Upper lobe of left lung (tissue), 6 donors: Measurements from ENCODE around the gene PNN. TPM values are rescaled to one million over a fixed set of nuclear protein-coding genes. Genes with fewer than 3 reads are reported as not detected.
"Not testable (repeated sequence)": the region's sequence is repeated elsewhere in the genome, so short reads cannot be mapped to it uniquely, and the experiment has no call there.

Experiments used
- ATAC-seq, 2 donors: fragments of 200-7000 bp; cut with Tn5 transposase; one replicate each; pipeline ENCODE4 v1.9.1; 2022; ENCODE audit warnings: mild to moderate bottlenecking in 2 of 2, moderate library complexity in 2 of 2; ENCODE audit not compliant: low FRiP score in 2 of 2
- DNase-seq, 2 donors: peaks; one replicate each; pipeline ENCODE4 v3.0.0-alpha.2; 2019 to 2020
- H3K27ac ChIP-seq, 4 donors: fragments of 200-600 bp; sonication (generic); one replicate each; pipeline ENCODE4 v1.5.1; 2016 to 2019
- H3K27me3 ChIP-seq, 4 donors: fragments of 200-600 bp; sonication (generic); one replicate each; pipeline ENCODE4 v1.5.1; 2017 to 2019
- H3K36me3 ChIP-seq, 4 donors: fragments of 200-600 bp; sonication (generic); one replicate each; pipeline ENCODE4 v1.5.1; 2016 to 2019
- H3K4me1 ChIP-seq, 4 donors: fragments of 200-600 bp; sonication (generic); one replicate each; pipeline ENCODE4 v1.5.1; 2018 to 2019
- H3K4me3 ChIP-seq, 4 donors: fragments of 200-600 bp; sonication (generic); one replicate each; pipeline ENCODE4 v1.5.1; 2017 to 2019; ENCODE audit warnings: mild to moderate bottlenecking in 2 of 4, moderate library complexity in 1 of 4
- H3K9me3 ChIP-seq, 4 donors: fragments of 200-600 bp; sonication (generic); one replicate each; pipeline ENCODE4 v1.5.1; 2018 to 2019
- CTCF ChIP-seq, 6 experiments: fragments of 450-650 bp in 4 of 6; fragments of 200-600 bp in 2 of 6; sonication (generic) in 2 of 6; IDR thresholded peaks; one replicate each; pipeline ENCODE4 v1.5.1; 2016 to 2019; ENCODE audit warnings: antibody characterized with exemption in 6 of 6
- EP300 ChIP-seq, 4 donors: sonication (generic); formaldehyde crosslinking; IDR thresholded peaks; one replicate each; pipeline ENCODE4 v1.5.1; 2017; ENCODE audit warnings: antibody characterized with exemption in 4 of 4, control low read depth in 2 of 4
- POLR2A ChIP-seq, 4 donors: fragments of 450-650 bp; IDR thresholded peaks; one replicate each; pipeline ENCODE4 v1.5.1; 2016 to 2017; ENCODE audit warnings: antibody characterized with exemption in 4 of 4, mild to moderate bottlenecking in 2 of 4
- POLR2AphosphoS5 ChIP-seq, 2 donors: sonication (generic); formaldehyde crosslinking; IDR thresholded peaks; one replicate each; pipeline ENCODE4 v1.5.1; 2017; ENCODE audit warnings: antibody characterized with exemption in 2 of 2
- WGBS, 2 donors: methylation state at CpG; one replicate each; pipeline ENCODE4 v1.1.5; 2017 to 2018; 5-methylcytosine and 5-hydroxymethylcytosine counted together
- total RNA-seq, 6 donors: library from RNA; depleted of rRNA in 4 of 6; stranded (reverse); fragments of >200 nt in 4 of 6; gene quantifications; one replicate each; pipeline versions ENCODE4 v1.1.0 to v1.2.1, GENCODE V29; 2016 to 2021
- donor health status: DM: no; HTN: no; CAD: no; lungs with moderate emphysema.
- donor health status: DM: no; HTN: yes; CAD: no; lungs with severe emphysema.

Gene PNN
- total RNA-seq, 6 donors from 2014 or later, result 24.9 to 177 (median 46.7) TPM

GRCh38 chr14:39218171-39218769 lies 43.2 kb downstream of the PNN start:
- Histone ChIP-seq H3K27me3 (no peaks in the 10 kb centered on the region), H3K9me3 (no peaks in the 10 kb centered on the region), H3K4me1 (no peaks in the 10 kb centered on the region), H3K4me3 (no peak overlapping the region), H3K27ac (no peak overlapping the region), H3K36me3 (no peaks in the 10 kb centered on the region)
- ATAC-seq, result no peak
- TF ChIP-seq EP300 (IDR thresholded peaks at IDR 0.05), result no peak
- no peak for DNase-seq
- 55 to 56% methylated on average over 5 of the region's 5 CpGs for WGBS, 2 donors

GRCh38 chr14:39219075-39219499 lies 44.0 kb downstream of the PNN start:
- H3K9me3 ChIP-seq, result no peaks in the 10 kb centered on the region
- H3K4me1 ChIP-seq, result no peaks in the 10 kb centered on the region
- no peaks in the 10 kb centered on the region for H3K36me3 ChIP-seq
- no peak for DNase-seq
- no peaks in the 10 kb centered on the region for H3K27me3 ChIP-seq
- H3K27ac ChIP-seq, result no peak overlapping the region
- WGBS, 2 donors, result 39 to 58% methylated on average over 3 of the region's 3 CpGs
- ATAC-seq, result no peak
- TF ChIP-seq POLR2A (IDR thresholded peaks at IDR 0.05) (no peak), POLR2AphosphoS5 (IDR thresholded peaks at IDR 0.05) (no peak), EP300 (IDR thresholded peaks at IDR 0.05) (no peak)
- H3K4me3 ChIP-seq, result no peak overlapping the region

- DNase-seq, H3K27ac ChIP-seq, H3K9me3 ChIP-seq, H3K4me1 ChIP-seq, H3K36me3 ChIP-seq, H3K4me3 ChIP-seq, H3K27me3 ChIP-seq, ATAC-seq: not testable (repeated sequence)
- WGBS, 2 donors, result 100% methylated on average over 1 of the region's 1 CpG
These were observed 45.4 kb downstream of the PNN start for GRCh38 chr14:39220473-39220872.

GRCh38 chr14:39228044-39228443 lies 53.0 kb downstream of the PNN start:
- Histone ChIP-seq H3K4me1 (peaks cover 0 to 5% (median 2%) of the 10 kb centered on the region in 4 donors), H3K4me3 (no peak overlapping the region), H3K36me3 (no peaks in the 10 kb centered on the region), H3K27me3 (no peaks in the 10 kb centered on the region), H3K9me3 (no peaks in the 10 kb centered on the region), H3K27ac (no peak overlapping the region)
- no peak for DNase-seq
- 86 to 92% methylated on average over 3 of the region's 3 CpGs for WGBS, 2 donors
- TF ChIP-seq POLR2A (IDR thresholded peaks at IDR 0.05) (no peak), EP300 (IDR thresholded peaks at IDR 0.05) (no peak), POLR2AphosphoS5 (IDR thresholded peaks at IDR 0.05) (no peak), CTCF (IDR thresholded peaks at IDR 0.05) (no peak)
- no peak for ATAC-seq

GRCh38 chr14:39228509-39229221 lies 53.6 kb downstream of the PNN start:
- H3K36me3 ChIP-seq, result no peaks in the 10 kb centered on the region
- H3K27ac ChIP-seq, result no peak overlapping the region
- DNase-seq (no peak), ATAC-seq (no peak)
- WGBS, 2 donors, result 74 to 78% methylated on average over 11 of the region's 11 CpGs
- no peak for TF ChIP-seq POLR2AphosphoS5 (IDR thresholded peaks at IDR 0.05)
- no peak for TF ChIP-seq POLR2A (IDR thresholded peaks at IDR 0.05)
- no peak for TF ChIP-seq EP300 (IDR thresholded peaks at IDR 0.05)
- no peak for TF ChIP-seq CTCF (IDR thresholded peaks at IDR 0.05)
- H3K4me1 ChIP-seq, result peaks cover 0 to 7% (median 6%) of the 10 kb centered on the region in 4 donors
- no peaks in the 10 kb centered on the region for H3K9me3 ChIP-seq
- H3K27me3 ChIP-seq, result no peaks in the 10 kb centered on the region
- no peak overlapping the region for H3K4me3 ChIP-seq

- DNase-seq, result no peak
- no peak for ATAC-seq
These were observed 54.1 kb downstream of the PNN start for GRCh38 chr14:39229222-39229543.

More at GRCh38 chr14:39229222-39229543, 54.1 kb downstream of the PNN start:
- Histone ChIP-seq H3K36me3 (no peaks in the 10 kb centered on the region), H3K4me1 (peaks cover 0 to 9% (median 7%) of the 10 kb centered on the region in 4 donors), H3K27me3 (no peaks in the 10 kb centered on the region), H3K27ac (no peak overlapping the region), H3K9me3 (no peaks in the 10 kb centered on the region), H3K4me3 (no peak overlapping the region)
- no peak for TF ChIP-seq EP300 (IDR thresholded peaks at IDR 0.05)
- TF ChIP-seq POLR2A (IDR thresholded peaks at IDR 0.05), result no peak
- TF ChIP-seq CTCF (IDR thresholded peaks at IDR 0.05), result no peak
- 65 to 73% methylated on average over 1 of the region's 1 CpG for WGBS, 2 donors
